Hepatocyte (in vitro differentiated cells): ENCODE measurements around the gene NTRK3. TPM values are rescaled to one million over a fixed set of nuclear protein-coding genes. Genes with fewer than 3 reads are reported as not detected.

Experiments
- DNase-seq: peaks from one replicate; pipeline ENCODE4 v3.0.0-alpha.2; 2016; ENCODE audit warnings: low spot score
- H2AFZ ChIP-seq: fragments of 200-600 bp; sonication (generic); 2 replicates; pipeline ENCODE4 v1.6.0; 2016; ENCODE audit warnings: antibody characterized with exemption, mild to moderate bottlenecking
- H3K27ac ChIP-seq: fragments of 200-600 bp; sonication (generic); 2 replicates; pipeline ENCODE4 v1.5.1; 2016; ENCODE audit warnings: mild to moderate bottlenecking
- H3K27me3 ChIP-seq: fragments of 200-600 bp; sonication (generic); 2 replicates; pipeline ENCODE4 v1.6.1; 2016
- H3K36me3 ChIP-seq: fragments of 200-600 bp; sonication (generic); replicated peaks from 2 replicates; pipeline ENCODE4 v1.5.1; 2016; ENCODE audit warnings: low read depth; ENCODE audit not compliant: insufficient read depth
- H3K4me1 ChIP-seq: fragments of 200-600 bp; sonication (generic); 2 replicates; pipeline ENCODE4 v1.5.1; 2016; ENCODE audit warnings: mild to moderate bottlenecking, moderate library complexity; ENCODE audit not compliant: insufficient read depth
- H3K4me2 ChIP-seq: fragments of 200-600 bp; sonication (generic); 2 replicates; pipeline ENCODE4 v1.6.0; 2016
- H3K4me3 ChIP-seq: fragments of 200-600 bp; sonication (generic); 2 replicates; pipeline ENCODE4 v1.5.1; 2016; ENCODE audit warnings: mild to moderate bottlenecking
- H3K79me2 ChIP-seq: fragments of 200-600 bp; sonication (generic); 2 replicates; pipeline ENCODE4 v1.6.0; 2017; ENCODE audit warnings: mild to moderate bottlenecking
- H3K9me2 ChIP-seq: fragments of 200-600 bp; sonication (generic); replicated peaks from 2 replicates; pipeline ENCODE4 v1.6.0; 2017; ENCODE audit warnings: mild to moderate bottlenecking; ENCODE audit not compliant: insufficient read depth
- H3K9me3 ChIP-seq: fragments of 200-600 bp; sonication (generic); 2 replicates; pipeline ENCODE4 v1.5.1; 2016; ENCODE audit warnings: low read depth, mild to moderate bottlenecking
- H4K20me1 ChIP-seq: fragments of 200-600 bp; sonication (generic); 2 replicates; pipeline ENCODE4 v1.6.0; 2016; ENCODE audit warnings: mild to moderate bottlenecking; ENCODE audit not compliant: insufficient read depth, poor library complexity, severe bottlenecking
- EZH2 ChIP-seq: fragments of 200-600 bp; sonication (generic); IDR thresholded peaks from 2 replicates; pipeline ENCODE4 v1.6.1; 2016; ENCODE audit warnings: antibody characterized with exemption, mild to moderate bottlenecking, borderline replicate concordance
- EZH2phosphoT487 ChIP-seq: fragments of 200-600 bp; sonication (generic); IDR thresholded peaks from one replicate; pipeline ENCODE4 v1.6.1; 2018; ENCODE audit warnings: antibody characterized with exemption, mild to moderate bottlenecking, low read depth, moderate library complexity; ENCODE audit not compliant: unreplicated experiment, severe bottlenecking
- WGBS: methylation state at CpG from one replicate; pipeline ENCODE4 v1.1.6; 2016; ENCODE audit warnings: low lambda C conversion rate; ENCODE audit errors: missing lambda C conversion rate; 5-methylcytosine and 5-hydroxymethylcytosine counted together
- polyA plus RNA-seq: library from polyadenylated mRNA; unstranded; fragments of >200 nt; fragmentation: Nextera tagmentation; extraction: Ambion mirVana; gene quantifications from 2 replicates; pipeline ENCODE4 v1.2.1, GENCODE V29; 2016
- total RNA-seq: library from RNA; depleted of rRNA; stranded (reverse); fragments of >200 nt; gene quantifications from 2 replicates; pipeline ENCODE4 v1.2.3, GENCODE V29; 2014
- TF ChIP-seq, protein P1 (sequence below): fragments of 200-600 bp; sonication (generic); IDR thresholded peaks from 2 replicates; pipeline ENCODE4 v1.5.1; 2016; ENCODE audit warnings: antibody characterized with exemption, mild to moderate bottlenecking; ENCODE audit not compliant: poor library complexity

NTRK3 gene
- total and polyA plus RNA-seq, 2 experiments from 2014 or later, result 4.9 to 5.6 TPM

DNA sequence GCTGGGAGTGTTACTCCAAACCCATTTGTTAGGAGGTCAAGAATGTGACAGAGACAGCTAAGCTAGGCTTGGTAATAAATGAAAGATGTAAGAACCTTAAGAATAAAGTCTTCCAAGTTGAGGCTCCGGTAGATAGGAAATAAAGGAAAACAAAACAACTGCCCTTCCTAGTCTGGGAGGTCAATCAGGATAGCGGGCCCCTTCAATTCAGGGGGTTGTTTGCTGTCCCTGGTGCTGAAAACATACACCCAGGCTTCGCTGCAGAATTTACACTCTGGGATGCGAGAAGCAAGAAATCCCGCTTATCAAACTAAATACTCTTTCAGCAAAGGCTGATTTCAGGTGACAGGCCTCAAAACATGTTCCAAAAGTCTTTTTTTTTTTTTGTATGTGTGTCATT is 393.4 kb downstream of the NTRK3 start:
- H3K4me1 ChIP-seq, result no peaks in the 10 kb centered on the region
- H4K20me1 ChIP-seq, result no peaks in the 10 kb centered on the region
- H3K79me2 ChIP-seq, result no peaks in the 10 kb centered on the region
- no peaks in the 10 kb centered on the region for H3K9me3 ChIP-seq
- WGBS, result 56% methylated on average over 5 of the region's 5 CpGs
- H3K27me3 ChIP-seq, result no peaks in the 10 kb centered on the region
- peak; percentile 36 for DNase-seq
- H3K36me3 ChIP-seq, result no peaks in the 10 kb centered on the region
- no peak overlapping the region for H3K27ac ChIP-seq
- TF ChIP-seq EZH2phosphoT487, result no peak
- TF ChIP-seq, protein P1, sequence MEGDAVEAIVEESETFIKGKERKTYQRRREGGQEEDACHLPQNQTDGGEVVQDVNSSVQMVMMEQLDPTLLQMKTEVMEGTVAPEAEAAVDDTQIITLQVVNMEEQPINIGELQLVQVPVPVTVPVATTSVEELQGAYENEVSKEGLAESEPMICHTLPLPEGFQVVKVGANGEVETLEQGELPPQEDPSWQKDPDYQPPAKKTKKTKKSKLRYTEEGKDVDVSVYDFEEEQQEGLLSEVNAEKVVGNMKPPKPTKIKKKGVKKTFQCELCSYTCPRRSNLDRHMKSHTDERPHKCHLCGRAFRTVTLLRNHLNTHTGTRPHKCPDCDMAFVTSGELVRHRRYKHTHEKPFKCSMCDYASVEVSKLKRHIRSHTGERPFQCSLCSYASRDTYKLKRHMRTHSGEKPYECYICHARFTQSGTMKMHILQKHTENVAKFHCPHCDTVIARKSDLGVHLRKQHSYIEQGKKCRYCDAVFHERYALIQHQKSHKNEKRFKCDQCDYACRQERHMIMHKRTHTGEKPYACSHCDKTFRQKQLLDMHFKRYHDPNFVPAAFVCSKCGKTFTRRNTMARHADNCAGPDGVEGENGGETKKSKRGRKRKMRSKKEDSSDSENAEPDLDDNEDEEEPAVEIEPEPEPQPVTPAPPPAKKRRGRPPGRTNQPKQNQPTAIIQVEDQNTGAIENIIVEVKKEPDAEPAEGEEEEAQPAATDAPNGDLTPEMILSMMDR, result no peak
- TF ChIP-seq EZH2, result no peak
- no peaks in the 10 kb centered on the region for H3K9me2 ChIP-seq
- no peak overlapping the region for H2AFZ ChIP-seq
- no peak overlapping the region for H3K4me3 ChIP-seq
- H3K4me2 ChIP-seq, result no peak overlapping the region

DNA sequence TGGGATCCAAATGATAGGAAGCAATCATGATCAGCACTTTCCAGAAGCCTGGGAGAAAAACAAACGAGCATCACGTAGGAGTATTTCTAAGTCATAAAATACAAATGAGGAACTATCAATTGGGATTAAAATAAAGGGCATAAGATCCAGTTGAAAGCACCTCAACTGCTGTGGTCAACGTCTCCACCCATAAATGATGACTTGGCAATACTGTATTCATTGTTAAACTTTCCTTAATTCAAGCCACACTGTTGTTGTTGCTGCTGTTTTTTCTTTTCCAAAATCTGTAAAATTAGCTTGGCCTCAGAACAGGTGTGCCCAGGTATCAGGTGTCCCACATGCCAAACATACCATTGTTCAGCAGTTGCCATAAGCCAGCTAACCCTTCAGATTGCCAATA is 395.8 kb downstream of the NTRK3 start:
- no peaks in the 10 kb centered on the region for H3K36me3 ChIP-seq
- no peaks in the 10 kb centered on the region for H4K20me1 ChIP-seq
- H3K4me1 ChIP-seq, result no peaks in the 10 kb centered on the region
- DNase-seq, result no peak
- H3K4me3 ChIP-seq, result no peak overlapping the region
- H3K79me2 ChIP-seq, result no peaks in the 10 kb centered on the region
- TF ChIP-seq EZH2 (no peak), EZH2phosphoT487 (no peak)
- TF ChIP-seq, protein P1, result no peak
- no peak overlapping the region for H2AFZ ChIP-seq
- 75% methylated on average over 3 of the region's 3 CpGs for WGBS
- H3K9me3 ChIP-seq, result no peaks in the 10 kb centered on the region
- H3K27ac ChIP-seq, result no peak overlapping the region
- H3K9me2 ChIP-seq, result no peaks in the 10 kb centered on the region
- no peak overlapping the region for H3K4me2 ChIP-seq
- H3K27me3 ChIP-seq, result no peaks in the 10 kb centered on the region

DNA sequence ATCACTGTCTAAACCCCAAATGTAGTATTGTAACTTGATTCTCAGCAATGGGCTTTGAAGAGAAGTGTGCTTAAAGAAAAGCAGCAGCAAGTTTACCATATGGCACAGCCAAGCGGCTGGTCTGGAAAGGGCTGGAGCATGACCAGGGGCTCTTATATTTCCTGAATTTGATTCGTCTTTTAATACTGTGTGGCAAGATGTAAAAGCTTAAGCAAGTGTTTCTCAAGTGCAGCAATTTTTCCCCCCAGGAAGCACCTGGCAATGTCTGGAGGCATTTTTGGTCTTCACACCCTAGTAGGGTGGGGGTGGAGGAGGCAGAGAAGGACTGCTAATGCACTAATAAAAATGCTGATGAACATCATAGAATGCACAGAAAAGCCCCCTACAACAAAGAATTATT is 397.9 kb downstream of the NTRK3 start:
- H3K9me2 ChIP-seq, result no peaks in the 10 kb centered on the region
- H2AFZ ChIP-seq, result no peak overlapping the region
- H3K79me2 ChIP-seq, result no peaks in the 10 kb centered on the region
- no peaks in the 10 kb centered on the region for H3K4me1 ChIP-seq
- H3K4me3 ChIP-seq, result no peak overlapping the region
- no peak for TF ChIP-seq EZH2phosphoT487
- TF ChIP-seq, protein P1, result no peak
- no peak for TF ChIP-seq EZH2
- H3K27me3 ChIP-seq, result no peaks in the 10 kb centered on the region
- no peak overlapping the region for H3K27ac ChIP-seq
- H3K4me2 ChIP-seq, result no peak overlapping the region
- DNase-seq, result no peak
- no peaks in the 10 kb centered on the region for H3K9me3 ChIP-seq
- 55% methylated on average over 2 of the region's 2 CpGs for WGBS
- H4K20me1 ChIP-seq, result no peaks in the 10 kb centered on the region
- no peaks in the 10 kb centered on the region for H3K36me3 ChIP-seq

DNA sequence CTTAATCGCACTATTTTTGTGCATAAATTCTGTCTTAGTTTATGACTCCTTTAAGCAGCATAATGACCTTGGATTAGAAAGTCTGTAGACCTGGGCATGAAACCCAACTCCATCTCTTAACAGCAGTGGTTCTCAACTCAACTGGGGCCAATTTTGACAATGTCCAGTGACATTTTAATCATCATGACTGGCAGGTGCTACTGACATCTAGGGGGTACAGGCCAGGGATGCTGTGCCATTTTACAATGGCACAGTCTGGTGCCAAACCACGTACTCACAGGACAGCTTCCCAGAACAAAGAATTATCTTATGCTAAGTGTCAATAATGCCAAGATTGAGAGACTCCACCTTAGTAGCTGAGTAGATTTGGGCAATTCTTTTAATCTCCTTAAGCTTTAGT is 405.0 kb downstream of the NTRK3 start:
- no peak for DNase-seq
- H3K79me2 ChIP-seq, result no peaks in the 10 kb centered on the region
- no peaks in the 10 kb centered on the region for H3K27me3 ChIP-seq
- H2AFZ ChIP-seq, result no peak overlapping the region
- no peaks in the 10 kb centered on the region for H3K9me2 ChIP-seq
- WGBS, result 83% methylated on average over 2 of the region's 2 CpGs
- TF ChIP-seq EZH2phosphoT487 (no peak), EZH2 (no peak)
- TF ChIP-seq, protein P1, result no peak
- no peaks in the 10 kb centered on the region for H3K9me3 ChIP-seq
- no peak overlapping the region for H3K4me2 ChIP-seq
- H3K36me3 ChIP-seq, result no peaks in the 10 kb centered on the region
- H4K20me1 ChIP-seq, result no peaks in the 10 kb centered on the region
- no peak overlapping the region for H3K27ac ChIP-seq
- H3K4me1 ChIP-seq, result no peaks in the 10 kb centered on the region
- H3K4me3 ChIP-seq, result no peak overlapping the region
